Duodenal mucosa (tissue), 2 donors: Measurements from ENCODE around the gene SPRY2.
A peak's percentile ranks its signal among the peaks of the same experiment; 100 is the strongest.

Experiments
- H3K27ac ChIP-seq: one replicate; pipeline ENCODE4 v1.7.0; 2013; ENCODE audit warnings: low read depth, low read length
- H3K27me3 ChIP-seq, 2 donors: one replicate each; pipeline ENCODE4 v1.7.0; 2013; ENCODE audit warnings: low read length in 2 of 2, control low read depth in 1 of 2; ENCODE audit not compliant: insufficient read depth in 2 of 2, control insufficient read depth in 1 of 2
- H3K36me3 ChIP-seq, 2 donors: one replicate each; pipeline ENCODE4 v1.7.0; 2013; ENCODE audit warnings: low read length in 2 of 2, control low read depth in 1 of 2; ENCODE audit not compliant: insufficient read depth in 2 of 2, control insufficient read depth in 1 of 2
- H3K4me1 ChIP-seq, 2 donors: one replicate each; pipeline ENCODE4 v1.7.0; 2013; ENCODE audit warnings: low read length in 2 of 2, control low read depth in 1 of 2; ENCODE audit not compliant: insufficient read depth in 2 of 2, control insufficient read depth in 1 of 2
- H3K4me3 ChIP-seq, 2 donors: one replicate each; pipeline ENCODE4 v1.7.0; 2013; ENCODE audit warnings: low read length in 2 of 2, low read depth in 1 of 2
- H3K9ac ChIP-seq, 2 donors: one replicate each; pipeline ENCODE4 v1.7.0; 2013; ENCODE audit warnings: low read length in 2 of 2, low read depth in 1 of 2
- H3K9me3 ChIP-seq, 2 donors: one replicate each; pipeline ENCODE4 v1.7.0; 2013; ENCODE audit warnings: low read length in 2 of 2, control low read depth in 1 of 2; ENCODE audit not compliant: control insufficient read depth in 1 of 2

SPRY2 gene, protein sequence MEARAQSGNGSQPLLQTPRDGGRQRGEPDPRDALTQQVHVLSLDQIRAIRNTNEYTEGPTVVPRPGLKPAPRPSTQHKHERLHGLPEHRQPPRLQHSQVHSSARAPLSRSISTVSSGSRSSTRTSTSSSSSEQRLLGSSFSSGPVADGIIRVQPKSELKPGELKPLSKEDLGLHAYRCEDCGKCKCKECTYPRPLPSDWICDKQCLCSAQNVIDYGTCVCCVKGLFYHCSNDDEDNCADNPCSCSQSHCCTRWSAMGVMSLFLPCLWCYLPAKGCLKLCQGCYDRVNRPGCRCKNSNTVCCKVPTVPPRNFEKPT

DNA sequence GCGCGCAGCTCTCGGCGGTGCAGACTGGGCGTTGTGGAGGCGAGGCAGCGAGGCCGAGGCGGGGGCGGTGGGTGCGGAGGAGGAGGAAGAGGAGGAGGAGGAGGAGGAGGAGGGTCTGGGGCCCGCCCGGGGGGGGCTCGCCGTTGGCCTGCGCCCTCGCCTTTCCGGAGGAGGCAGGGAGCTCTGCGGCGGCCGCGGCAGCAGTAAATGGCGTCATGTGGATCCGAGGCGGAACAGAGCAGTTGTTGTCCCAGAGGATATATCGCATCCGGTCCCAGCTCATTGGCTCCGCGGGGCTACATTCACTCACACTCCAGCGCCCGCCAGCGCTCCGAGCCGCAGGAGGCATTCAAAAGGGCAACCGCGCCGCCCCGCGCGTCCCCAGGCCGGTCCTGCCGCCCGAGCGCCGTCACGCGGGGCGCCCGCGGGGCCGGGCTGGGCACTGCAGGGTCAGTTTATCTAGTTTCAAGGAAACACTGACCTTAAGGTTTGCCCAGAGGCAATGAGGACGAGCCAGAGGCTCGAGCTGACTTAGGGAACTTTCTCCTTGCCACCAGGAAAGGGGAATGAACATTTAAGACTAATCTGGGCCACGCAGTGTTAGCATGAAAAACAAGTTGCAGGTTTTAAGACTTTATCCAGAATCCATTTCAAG lies at the start of gene SPRY2:
SPRY2 (minus strand) TSS at position 26 of the 655 bp plus-strand sequence. CDS start 3,421 bp downstream, outside the sequence.
- Histone ChIP-seq H3K9ac (peak within 1 kb of the TSS; percentile 89 to 91), H3K4me1 (peaks cover 14 to 24% of the 10 kb centered on the region in 2 donors), H3K4me3 (peak within 1 kb of the TSS; percentile 89 to 95), H3K9me3 (no peaks in the 10 kb centered on the region), H3K27ac (peak within 1 kb of the TSS; percentile 93), H3K36me3 (peaks cover 9% of the 10 kb centered on the region in 2 donors), H3K27me3 (no peaks in the 10 kb centered on the region)

DNA sequence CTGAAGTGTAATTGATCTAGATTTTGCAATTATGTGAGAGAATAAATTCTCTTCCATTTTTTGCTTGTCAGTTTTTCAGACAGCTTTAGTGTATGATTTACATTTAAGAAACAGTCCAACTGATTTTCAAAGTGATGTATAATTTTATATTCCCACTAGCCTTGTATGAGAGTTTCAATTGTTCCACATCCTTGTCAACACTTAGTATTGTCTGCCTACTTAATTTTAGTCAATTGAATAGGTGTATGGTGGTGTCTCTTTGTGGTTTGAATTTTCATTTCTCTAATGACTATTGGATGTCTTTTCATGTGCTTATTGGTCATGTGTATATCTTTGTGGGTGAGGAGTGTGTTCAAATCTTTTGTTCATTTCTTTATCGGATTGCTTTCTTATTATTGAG lies 49.4 kb upstream of the SPRY2 start:
- Histone ChIP-seq H3K4me1 (no peaks in the 10 kb centered on the region), H3K36me3 (no peaks in the 10 kb centered on the region), H3K27ac (no peak overlapping the region), H3K4me3 (no peak overlapping the region), H3K9me3 (peaks cover 0 to 10% of the 10 kb centered on the region in 2 donors), H3K9ac (no peak overlapping the region), H3K27me3 (no peaks in the 10 kb centered on the region)

DNA sequence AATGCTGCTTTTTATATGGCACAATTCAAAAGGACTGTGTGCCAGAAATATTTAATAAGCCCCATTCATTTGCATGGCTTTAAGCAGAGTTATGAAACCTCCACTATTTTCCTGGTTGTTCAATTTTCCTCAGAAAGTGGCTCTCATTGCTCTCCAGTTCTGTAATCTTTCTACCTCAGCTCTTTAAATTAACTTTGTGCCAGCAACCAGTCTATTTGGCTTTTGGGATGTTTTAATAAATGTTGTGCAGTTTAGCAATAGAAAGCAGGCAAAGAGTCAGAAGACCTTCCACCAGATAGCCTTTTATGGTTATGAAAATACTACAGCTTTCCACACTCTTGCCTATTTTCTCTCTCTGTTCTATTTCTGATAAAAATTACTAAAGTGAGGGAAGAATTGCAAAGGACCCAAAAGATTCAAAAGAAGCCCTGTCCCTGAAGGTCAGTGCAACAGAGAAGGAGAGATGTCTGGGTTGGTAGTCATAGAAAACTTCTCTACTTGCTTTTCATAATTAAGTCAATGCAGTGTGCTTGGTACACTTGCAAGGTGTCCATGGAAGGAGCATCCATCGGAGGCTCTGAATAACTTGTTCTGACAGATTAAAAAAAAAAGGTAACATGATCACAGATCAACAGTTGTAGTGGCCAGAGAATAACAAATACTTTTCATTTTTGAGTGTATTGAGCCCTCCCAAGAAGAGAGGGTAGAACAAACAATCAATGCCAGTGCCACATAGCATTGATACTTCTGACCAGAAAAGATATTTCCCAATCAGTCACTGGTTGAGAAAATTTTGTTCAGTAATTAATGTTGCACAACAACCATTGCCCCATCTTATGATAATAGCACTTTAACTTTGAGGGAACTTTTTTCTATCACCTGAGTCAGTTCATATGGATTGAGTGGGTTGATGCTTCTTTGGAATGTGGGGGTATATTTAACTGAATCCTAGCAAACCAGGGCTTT lies 48.4 kb upstream of the SPRY2 start:
- Histone ChIP-seq H3K27ac (no peak overlapping the region), H3K4me1 (no peaks in the 10 kb centered on the region), H3K9ac (no peak overlapping the region), H3K4me3 (no peak overlapping the region), H3K27me3 (no peaks in the 10 kb centered on the region), H3K36me3 (no peaks in the 10 kb centered on the region), H3K9me3 (peaks cover 0 to 8% of the 10 kb centered on the region in 2 donors)

DNA sequence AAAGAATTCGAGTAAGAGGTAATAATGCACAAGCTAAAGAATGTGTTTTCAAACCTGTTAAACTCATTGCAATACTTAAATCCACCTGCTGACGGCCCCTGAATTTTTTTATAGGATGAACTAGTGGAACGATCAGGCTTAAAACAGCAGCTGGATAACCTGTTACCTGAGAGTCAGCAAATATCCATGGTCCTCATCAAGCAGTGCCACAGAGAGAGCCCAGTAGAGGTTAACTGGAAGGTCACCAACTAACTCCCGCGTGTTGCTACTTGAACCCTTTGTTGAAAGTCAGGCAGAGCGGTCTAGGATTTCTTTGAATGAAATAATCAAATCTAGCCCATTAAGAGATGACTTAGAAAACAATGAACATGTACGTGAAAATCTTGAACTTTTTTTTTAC lies 47.6 kb upstream of the SPRY2 start:
- Histone ChIP-seq H3K9me3 (no peaks in the 10 kb centered on the region), H3K9ac (no peak overlapping the region), H3K27me3 (no peaks in the 10 kb centered on the region), H3K27ac (no peak overlapping the region), H3K36me3 (no peaks in the 10 kb centered on the region), H3K4me3 (no peak overlapping the region), H3K4me1 (no peaks in the 10 kb centered on the region)

DNA sequence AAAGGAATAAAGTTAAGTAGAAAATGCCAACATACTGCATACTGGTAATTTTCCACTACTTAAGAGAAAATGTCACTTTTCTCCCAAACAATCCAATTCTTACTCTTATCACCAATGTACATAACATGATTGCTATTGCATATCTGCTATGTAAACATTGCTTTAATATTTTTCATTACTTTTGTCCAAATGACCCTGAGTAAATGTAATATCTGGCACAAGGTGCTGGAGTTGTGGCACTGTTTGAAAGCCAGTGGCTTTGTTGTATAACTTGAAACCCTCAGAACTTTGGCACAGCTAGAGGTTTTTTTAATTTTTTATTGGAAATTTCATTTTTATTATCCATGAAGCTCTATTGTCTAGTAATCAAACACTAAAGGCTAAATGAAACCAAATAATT lies 45.7 kb upstream of the SPRY2 start:
- H3K36me3 ChIP-seq: no peaks in the 10 kb centered on the region
- no peak overlapping the region for H3K27ac ChIP-seq
- no peak overlapping the region for H3K4me3 ChIP-seq
- no peak overlapping the region for H3K9ac ChIP-seq
- H3K9me3 ChIP-seq: no peaks in the 10 kb centered on the region
- H3K4me1 ChIP-seq: no peaks in the 10 kb centered on the region
- H3K27me3 ChIP-seq: no peaks in the 10 kb centered on the region

DNA sequence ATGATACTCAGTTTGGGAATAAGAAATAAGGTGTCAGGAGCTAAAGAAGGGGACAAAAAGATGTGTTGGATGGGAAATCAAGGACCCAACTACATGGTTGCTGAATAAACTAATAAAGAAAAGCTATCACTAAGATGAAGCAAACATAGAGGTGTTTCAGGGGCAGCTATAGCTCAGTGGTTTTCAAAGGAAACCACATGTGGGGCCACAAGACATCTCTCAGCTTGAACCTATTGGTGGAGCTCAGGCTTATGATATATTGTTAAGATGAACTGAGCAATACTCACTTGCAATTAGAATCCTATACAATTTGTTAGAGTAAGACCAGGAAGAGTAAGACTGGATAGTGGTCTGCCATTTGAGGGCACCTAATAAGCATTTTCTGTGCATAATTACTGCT lies 45.1 kb upstream of the SPRY2 start:
- H3K9me3 ChIP-seq: no peaks in the 10 kb centered on the region
- no peaks in the 10 kb centered on the region for H3K36me3 ChIP-seq
- H3K27me3 ChIP-seq: no peaks in the 10 kb centered on the region
- H3K4me1 ChIP-seq: no peaks in the 10 kb centered on the region
- H3K9ac ChIP-seq: no peak overlapping the region
- no peak overlapping the region for H3K4me3 ChIP-seq
- no peak overlapping the region for H3K27ac ChIP-seq

DNA sequence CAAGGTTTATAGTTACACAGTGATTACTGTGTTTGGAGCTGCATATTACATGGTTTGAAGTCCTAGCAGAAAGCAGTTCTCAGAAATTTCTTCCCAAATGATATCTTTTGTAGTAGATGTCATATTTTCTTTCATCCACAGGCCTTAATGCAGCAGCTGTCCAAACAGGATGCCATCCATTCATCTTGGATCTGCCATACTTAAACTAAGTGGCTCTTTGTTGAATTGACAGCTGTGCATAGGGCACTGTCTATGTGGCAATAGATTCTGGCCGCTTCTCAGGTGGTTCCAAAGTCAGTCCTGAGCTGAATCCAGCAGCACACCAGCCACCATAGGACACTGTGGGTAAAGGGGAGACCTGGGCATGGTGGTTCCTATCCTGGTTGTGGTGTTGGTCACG lies 41.6 kb upstream of the SPRY2 start:
- no peak overlapping the region for H3K4me3 ChIP-seq
- H3K4me1 ChIP-seq: no peaks in the 10 kb centered on the region
- H3K27me3 ChIP-seq: no peaks in the 10 kb centered on the region
- no peaks in the 10 kb centered on the region for H3K36me3 ChIP-seq
- no peaks in the 10 kb centered on the region for H3K9me3 ChIP-seq
- no peak overlapping the region for H3K27ac ChIP-seq
- H3K9ac ChIP-seq: no peak overlapping the region

DNA sequence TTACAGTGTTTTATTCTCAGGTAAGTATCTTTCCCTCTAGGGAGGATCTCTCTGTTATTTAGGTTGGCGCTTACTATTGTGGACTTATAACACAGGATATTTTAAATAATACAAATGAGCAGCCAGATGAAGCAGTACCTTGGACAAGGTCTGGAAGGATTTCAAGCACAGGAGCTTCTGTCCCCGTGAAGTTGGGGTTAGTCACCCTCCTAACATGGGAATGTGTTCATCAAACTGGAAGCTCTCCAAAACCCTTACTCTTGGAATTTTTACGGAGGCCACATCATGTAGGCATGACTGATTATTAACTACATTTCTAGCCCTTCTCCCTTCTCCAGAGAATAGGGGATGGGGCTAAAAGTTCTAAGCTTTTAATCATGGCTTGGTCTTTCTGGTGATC lies 38.3 kb upstream of the SPRY2 start:
- Histone ChIP-seq H3K9me3 (no peaks in the 10 kb centered on the region), H3K4me3 (no peak overlapping the region), H3K4me1 (no peaks in the 10 kb centered on the region), H3K9ac (no peak overlapping the region), H3K27ac (no peak overlapping the region), H3K36me3 (no peaks in the 10 kb centered on the region), H3K27me3 (no peaks in the 10 kb centered on the region)

DNA sequence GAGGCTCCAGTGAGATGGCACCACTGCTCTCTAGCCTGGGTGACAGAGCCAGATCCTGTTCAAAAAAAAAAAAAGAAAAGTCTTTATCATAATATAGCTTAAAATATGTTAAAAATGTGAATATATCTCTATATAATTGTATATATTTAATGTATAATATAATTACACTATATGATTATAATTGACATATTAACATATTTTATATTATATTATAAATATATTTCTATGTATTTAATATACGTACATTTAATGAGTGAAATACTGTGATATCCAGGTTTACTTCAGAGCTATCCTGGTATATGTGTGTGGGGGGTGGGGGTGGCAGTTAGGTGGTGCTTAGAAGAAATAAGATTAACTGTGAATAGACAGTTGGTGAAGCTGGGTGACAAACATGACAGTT lies 35.6 kb upstream of the SPRY2 start:
- no peak overlapping the region for H3K27ac ChIP-seq
- H3K9me3 ChIP-seq: no peaks in the 10 kb centered on the region
- no peak overlapping the region for H3K4me3 ChIP-seq
- H3K4me1 ChIP-seq: no peaks in the 10 kb centered on the region
- no peaks in the 10 kb centered on the region for H3K36me3 ChIP-seq
- H3K9ac ChIP-seq: no peak overlapping the region
- no peaks in the 10 kb centered on the region for H3K27me3 ChIP-seq

DNA sequence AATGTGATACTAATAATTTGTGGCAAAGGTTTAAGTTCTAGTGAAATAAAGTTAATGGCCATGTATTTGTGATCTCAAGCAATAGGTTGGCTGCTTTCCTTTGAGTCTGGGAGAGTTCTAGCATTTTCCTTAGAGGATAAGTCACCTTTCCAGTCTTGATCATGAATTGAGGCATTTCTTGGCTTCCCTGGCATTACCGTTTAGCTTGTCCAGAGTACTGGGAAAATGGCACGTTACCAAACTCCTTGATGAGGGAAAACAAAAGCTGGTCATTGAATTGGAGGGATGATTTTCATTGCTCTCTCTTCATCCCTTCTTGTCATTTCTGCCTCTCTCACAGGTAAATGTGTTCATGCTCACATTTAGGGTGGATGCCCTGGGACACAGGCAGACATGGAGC lies 34.0 kb upstream of the SPRY2 start:
- no peaks in the 10 kb centered on the region for H3K36me3 ChIP-seq
- H3K27ac ChIP-seq: no peak overlapping the region
- H3K4me1 ChIP-seq: no peaks in the 10 kb centered on the region
- H3K27me3 ChIP-seq: no peaks in the 10 kb centered on the region
- no peaks in the 10 kb centered on the region for H3K9me3 ChIP-seq
- no peak overlapping the region for H3K4me3 ChIP-seq
- no peak overlapping the region for H3K9ac ChIP-seq
